MCF 10A (cell line): ENCODE results near the gene KDM4B. TPM values are rescaled to one million over a fixed set of nuclear protein-coding genes. Genes with fewer than 3 reads are reported as not detected.

Experiments used
- BruUV-seq: library from RNA; stranded (reverse); fragments of 400-500 nt; replicated peaks from 2 replicates; lab custom pipeline; 2021; lab: Mats Ljungman, UMichigan
- CTCF ChIA-PET: fragments of 300-600 bp; sonication (Branson Sonifier 250); formaldehyde crosslinking; extraction: SDS; loops from one replicate; lab custom pipeline; 2021; ENCODE audit warnings: antibody characterized with exemption, inconsistent platforms; lab: Yijun Ruan, JAX
- POLR2A ChIA-PET: fragments of 300-600, 350-650 bp; sonication (Branson Sonifier 250); formaldehyde crosslinking; extraction: SDS; loops from one replicate; lab custom pipeline; 2020; ENCODE audit warnings: antibody characterized with exemption, inconsistent platforms; lab: Yijun Ruan, JAX
- DNase-seq: peaks from one replicate; pipeline ENCODE4 v3.0.0-alpha.2; 2018; ENCODE audit not compliant: unreplicated experiment
- H3K27ac Mint-ChIP-seq: one replicate; pipeline ENCODE4 v1.8.0; 2022; ENCODE audit warnings: mild to moderate bottlenecking, low read depth, mixed read lengths; ENCODE audit not compliant: unreplicated experiment
- H3K27me3 Mint-ChIP-seq: one replicate; pipeline ENCODE4 v1.8.0; 2022; ENCODE audit warnings: mixed read lengths; ENCODE audit not compliant: insufficient read depth, unreplicated experiment
- H3K36me3 Mint-ChIP-seq: one replicate; pipeline ENCODE4 v1.8.0; 2022; ENCODE audit warnings: mild to moderate bottlenecking, moderate library complexity, mixed read lengths; ENCODE audit not compliant: insufficient read depth, unreplicated experiment
- H3K4me1 Mint-ChIP-seq: one replicate; pipeline ENCODE4 v1.8.0; 2022; ENCODE audit warnings: mixed read lengths; ENCODE audit not compliant: insufficient read depth, unreplicated experiment
- H3K4me3 Mint-ChIP-seq: one replicate; pipeline ENCODE4 v1.8.0; 2022; ENCODE audit warnings: mild to moderate bottlenecking, moderate library complexity, mixed read lengths; ENCODE audit not compliant: unreplicated experiment
- H3K9me3 Mint-ChIP-seq: one replicate; pipeline ENCODE4 v1.8.0; 2022; ENCODE audit warnings: mixed read lengths; ENCODE audit not compliant: unreplicated experiment
- intact Hi-C: fragments of 100-400 bp; cut with micrococcal nuclease; formaldehyde crosslinking; loops from 2 replicates; pipeline ENCODE4 v1.14.1; 2022
- total RNA-seq: library from RNA; stranded (reverse); gene quantifications from 2 replicates; pipeline ENCODE4 v1.2.3, GENCODE V29; 2022
- TF ChIP-seq, protein P1 (sequence below): fragments of 200-600 bp; IDR thresholded peaks from one replicate; pipeline ENCODE4 v1.8.0; 2022; ENCODE audit warnings: antibody characterized with exemption, mild to moderate bottlenecking; ENCODE audit not compliant: unreplicated experiment

Gene KDM4B
- total RNA-seq, 1 experiment from 2014 or later, result 34.4 TPM

DNA sequence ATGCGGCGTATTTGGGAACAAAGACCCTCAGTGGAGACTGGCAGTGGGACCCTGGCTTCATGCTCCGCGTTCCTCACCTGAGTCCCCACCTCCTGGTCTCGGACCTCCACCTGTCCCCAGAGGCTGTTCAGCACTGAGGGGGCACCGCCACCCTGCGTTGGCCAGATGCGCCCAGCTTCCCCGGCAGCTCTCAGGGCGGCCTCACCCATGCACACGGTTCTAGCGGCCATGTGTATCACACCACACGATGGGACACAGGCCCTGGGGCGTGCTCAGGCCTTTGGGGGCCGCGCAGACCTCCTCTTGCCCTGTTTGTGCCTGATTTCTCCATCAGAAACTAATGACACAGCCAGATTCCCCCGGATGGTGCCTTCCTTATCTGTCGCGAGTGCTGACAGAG, 138.1 kb downstream of the KDM4B start:
- ChIA-PET CTCF (no interaction called here), POLR2A (no interaction called here)
- Mint-ChIP-seq H3K4me1 (no peaks in the 10 kb centered on the region), H3K27ac (no peak overlapping the region), H3K36me3 (peaks cover 17% of the 10 kb centered on the region), H3K27me3 (no peaks in the 10 kb centered on the region), H3K4me3 (no peak overlapping the region), H3K9me3 (no peaks in the 10 kb centered on the region)
- intact Hi-C loops, result no loop called here
- DNase-seq, result no peak
- TF ChIP-seq, protein P1, sequence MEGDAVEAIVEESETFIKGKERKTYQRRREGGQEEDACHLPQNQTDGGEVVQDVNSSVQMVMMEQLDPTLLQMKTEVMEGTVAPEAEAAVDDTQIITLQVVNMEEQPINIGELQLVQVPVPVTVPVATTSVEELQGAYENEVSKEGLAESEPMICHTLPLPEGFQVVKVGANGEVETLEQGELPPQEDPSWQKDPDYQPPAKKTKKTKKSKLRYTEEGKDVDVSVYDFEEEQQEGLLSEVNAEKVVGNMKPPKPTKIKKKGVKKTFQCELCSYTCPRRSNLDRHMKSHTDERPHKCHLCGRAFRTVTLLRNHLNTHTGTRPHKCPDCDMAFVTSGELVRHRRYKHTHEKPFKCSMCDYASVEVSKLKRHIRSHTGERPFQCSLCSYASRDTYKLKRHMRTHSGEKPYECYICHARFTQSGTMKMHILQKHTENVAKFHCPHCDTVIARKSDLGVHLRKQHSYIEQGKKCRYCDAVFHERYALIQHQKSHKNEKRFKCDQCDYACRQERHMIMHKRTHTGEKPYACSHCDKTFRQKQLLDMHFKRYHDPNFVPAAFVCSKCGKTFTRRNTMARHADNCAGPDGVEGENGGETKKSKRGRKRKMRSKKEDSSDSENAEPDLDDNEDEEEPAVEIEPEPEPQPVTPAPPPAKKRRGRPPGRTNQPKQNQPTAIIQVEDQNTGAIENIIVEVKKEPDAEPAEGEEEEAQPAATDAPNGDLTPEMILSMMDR, result no peak
- BruUV-seq, result no TSS peak

DNA sequence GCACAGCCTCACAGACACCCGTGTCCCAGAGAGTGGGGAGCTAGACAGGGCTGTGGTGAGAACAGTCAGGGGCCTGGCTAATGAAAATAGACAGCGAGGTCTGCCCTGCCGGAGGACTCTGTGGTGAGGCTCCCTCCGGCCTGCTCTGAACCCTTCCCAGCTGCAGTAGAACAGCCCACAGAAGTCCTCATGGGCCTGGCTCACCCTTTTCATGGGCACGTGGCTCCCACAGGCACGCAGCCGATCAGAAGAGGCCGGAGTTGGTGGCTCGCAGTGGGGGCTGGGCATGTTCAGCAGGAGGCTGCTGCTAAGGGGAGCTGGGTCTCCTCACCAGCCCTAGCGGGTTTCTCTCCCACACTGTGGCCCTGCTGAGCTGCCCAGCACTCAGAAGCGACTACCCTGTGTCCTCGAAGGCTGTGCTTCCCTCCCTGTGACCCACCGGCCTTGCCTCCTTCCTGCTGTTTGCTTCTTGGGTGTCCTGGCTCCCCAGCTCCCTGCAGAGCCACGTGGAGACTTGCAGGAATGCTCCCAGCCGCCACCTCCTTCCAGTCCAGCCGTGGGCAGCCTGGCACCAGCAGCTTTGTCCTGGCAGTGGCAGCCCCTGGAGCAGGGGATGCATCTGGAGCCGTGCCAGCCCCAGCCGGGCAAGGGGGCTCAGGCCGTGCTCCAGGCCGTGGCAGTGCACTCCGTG, 138.7 kb downstream of the KDM4B start:
- Mint-ChIP-seq H3K9me3 (no peaks in the 10 kb centered on the region), H3K27ac (no peak overlapping the region)
- intact Hi-C loops, result no loop called here

DNA sequence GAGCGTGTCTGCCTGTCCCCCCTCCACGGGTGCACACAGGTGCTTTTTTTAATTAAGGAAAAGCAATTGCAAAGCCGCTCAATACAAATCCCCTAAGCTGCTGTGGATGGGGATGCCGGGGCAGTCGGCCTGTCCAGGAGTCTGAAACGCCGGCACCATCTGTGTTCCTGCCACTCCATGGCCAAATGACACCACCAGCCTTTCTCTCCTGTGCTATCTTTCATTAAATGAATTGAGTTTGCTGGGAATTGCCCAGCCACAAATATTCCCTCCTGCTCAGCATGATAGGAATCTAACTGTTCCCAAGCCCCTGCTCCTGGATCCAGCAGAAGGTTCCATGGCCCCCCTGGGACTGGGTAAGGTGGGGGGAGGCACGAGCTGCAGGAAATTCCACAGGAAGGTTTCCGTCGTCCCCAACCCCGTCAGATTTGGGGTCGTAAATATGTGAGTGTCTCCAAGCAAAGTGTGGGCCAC, 139.2 kb downstream of the KDM4B start:
- no peaks in the 10 kb centered on the region for H3K27me3 Mint-ChIP-seq
- no peaks in the 10 kb centered on the region for H3K9me3 Mint-ChIP-seq
- POLR2A ChIA-PET, result no interaction called here
- no peak for DNase-seq
- H3K36me3 Mint-ChIP-seq, result peaks cover 19% of the 10 kb centered on the region
- TF ChIP-seq, protein P1, result no peak
- CTCF ChIA-PET, result no interaction called here
- intact Hi-C loops, result no loop called here
- H3K4me3 Mint-ChIP-seq, result no peak overlapping the region
- BruUV-seq, result no TSS peak
- no peaks in the 10 kb centered on the region for H3K4me1 Mint-ChIP-seq
- no peak overlapping the region for H3K27ac Mint-ChIP-seq

More for the DNA sequence above, 138.7 kb downstream of the KDM4B start:
- Mint-ChIP-seq H3K4me1 (no peaks in the 10 kb centered on the region), H3K27me3 (no peaks in the 10 kb centered on the region), H3K36me3 (peaks cover 19% of the 10 kb centered on the region), H3K4me3 (no peak overlapping the region)
- POLR2A ChIA-PET, result no interaction called here
- CTCF ChIA-PET, result no interaction called here
- no TSS peak for BruUV-seq
- no peak for DNase-seq
- TF ChIP-seq, protein P1, result no peak

DNA sequence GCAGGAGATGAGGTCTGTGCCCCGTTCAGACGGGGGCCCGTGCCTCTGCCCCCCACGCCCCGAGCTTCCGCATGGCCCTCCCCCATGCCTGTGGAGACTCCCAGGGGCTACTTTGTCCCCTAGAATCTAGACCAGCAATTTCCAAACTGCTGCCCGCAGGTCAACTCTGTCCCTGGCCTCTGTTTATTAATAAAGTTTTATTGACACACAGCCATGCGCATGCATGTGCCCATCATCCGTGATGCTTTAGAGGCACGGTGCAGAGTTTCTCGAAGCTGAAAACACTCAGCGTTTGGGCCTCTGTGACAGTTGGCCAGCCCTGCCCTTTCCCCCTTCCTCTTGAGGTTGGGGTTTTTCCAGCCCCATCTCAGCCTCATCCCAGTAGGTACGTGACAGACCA, 140.0 kb downstream of the KDM4B start:
- Mint-ChIP-seq H3K4me3 (no peak overlapping the region), H3K4me1 (no peaks in the 10 kb centered on the region), H3K9me3 (no peaks in the 10 kb centered on the region), H3K27ac (no peak overlapping the region), H3K27me3 (no peaks in the 10 kb centered on the region), H3K36me3 (peaks cover 21% of the 10 kb centered on the region)
- no TSS peak for BruUV-seq
- ChIA-PET POLR2A (no interaction called here), CTCF (no interaction called here)
- intact Hi-C loops, result no loop called here
- no peak for DNase-seq
- TF ChIP-seq, protein P1, result no peak
